HEK293 (cell line): ENCODE measurements around the gene FAM47C.
"Not testable (repeated sequence)": the region's sequence is repeated elsewhere in the genome, so short reads cannot be mapped to it uniquely, and the experiment has no call there.

Experiments used
- CTCF ChIA-PET: fragments of 350-600 bp; formaldehyde crosslinking; extraction: SDS; loops from one replicate; lab custom pipeline; 2021; ENCODE audit warnings: antibody characterized with exemption; lab: Yijun Ruan, JAX
- POLR2A ChIA-PET: fragments of 300-600 bp; formaldehyde crosslinking; extraction: SDS; loops from one replicate; lab custom pipeline; 2020; ENCODE audit warnings: antibody characterized with exemption, inconsistent platforms; lab: Yijun Ruan, JAX
- H3K27ac ChIP-seq: fragments of 200-500 bp; sonication (Bioruptor generic); 2 replicates; pipeline ENCODE4 v1.5.1; 2014; ENCODE audit warnings: low read depth, low read length, control low read depth, inconsistent platforms; ENCODE audit errors: extremely low read depth
- H3K36me3 ChIP-seq, 2 experiments: fragments of 200-500 bp in 1 of 2; sonication (Bioruptor generic) in 1 of 2; 1 replicate in 1 of 2; 2 replicates in 1 of 2; pipeline ENCODE4 v1.5.1; 2014 to 2017; ENCODE audit warnings: inconsistent platforms in 2 of 2, low read length in 2 of 2; ENCODE audit not compliant: control insufficient read depth in 2 of 2, insufficient read depth in 1 of 2
- H3K4me1 ChIP-seq: fragments of 200-500 bp; sonication (Bioruptor generic); 2 replicates; pipeline ENCODE4 v1.5.1; 2014; ENCODE audit warnings: mild to moderate bottlenecking, low read length, inconsistent platforms; ENCODE audit not compliant: control insufficient read depth, insufficient read depth
- H3K4me3 ChIP-seq: 2 replicates; pipeline ENCODE4 v1.5.1; 2011; ENCODE audit warnings: low read depth, mild to moderate bottlenecking, control low read depth, low read length, moderate library complexity
- H3K9me3 ChIP-seq: fragments of 200-500 bp; sonication (Bioruptor generic); 2 replicates; pipeline ENCODE4 v1.5.1; 2014; ENCODE audit warnings: low read depth, low read length, inconsistent platforms; ENCODE audit not compliant: control insufficient read depth, insufficient read depth
- BCL11A ChIP-seq: fragments of 450-650 bp; formaldehyde crosslinking; IDR thresholded peaks from 2 replicates; pipeline ENCODE4 v1.5.1; 2016; ENCODE audit warnings: low read depth, missing biosample characterization, missing genetic modification characterization
- ELK4 ChIP-seq: IDR thresholded peaks from 2 replicates; pipeline ENCODE4 v1.6.1; 2011; ENCODE audit warnings: mild to moderate bottlenecking, low read depth, low read length, borderline replicate concordance
- HIC1 ChIP-seq: fragments of 450-650 bp; formaldehyde crosslinking; IDR thresholded peaks from 2 replicates; pipeline ENCODE4 v1.5.1; 2016; ENCODE audit warnings: missing biosample characterization, missing genetic modification characterization
- IKZF3 ChIP-seq: fragments of 450-650 bp; IDR thresholded peaks from 2 replicates; pipeline ENCODE4 v1.5.0; 2018; ENCODE audit warnings: missing biosample characterization, mild to moderate bottlenecking, missing genetic modification characterization, moderate library complexity
- REPIN1 ChIP-seq: fragments of 450-650 bp; formaldehyde crosslinking; IDR thresholded peaks from 2 replicates; pipeline ENCODE4 v1.5.1; 2017; ENCODE audit warnings: missing biosample characterization, missing genetic modification characterization, low read depth
- SP3 ChIP-seq: fragments of 450-650 bp; formaldehyde crosslinking; IDR thresholded peaks from 2 replicates; pipeline ENCODE4 v1.5.1; 2016; ENCODE audit warnings: missing biosample characterization, missing genetic modification characterization
- WT1 ChIP-seq: fragments of 450-650 bp; formaldehyde crosslinking; IDR thresholded peaks from 2 replicates; pipeline ENCODE4 v1.5.1; 2016; ENCODE audit warnings: missing biosample characterization, missing genetic modification characterization
- ZBTB1 ChIP-seq: fragments of 450-650 bp; formaldehyde crosslinking; IDR thresholded peaks from 2 replicates; pipeline ENCODE4 v1.5.1; 2016; ENCODE audit warnings: missing biosample characterization, missing genetic modification characterization
- ZFP37 ChIP-seq: fragments of 450-650 bp; formaldehyde crosslinking; IDR thresholded peaks from 2 replicates; pipeline ENCODE4 v1.5.1; 2016; ENCODE audit warnings: missing biosample characterization, missing genetic modification characterization
- ZNF146 ChIP-seq: fragments of 450-650 bp; formaldehyde crosslinking; IDR thresholded peaks from 2 replicates; pipeline ENCODE4 v1.5.1; 2016; ENCODE audit warnings: missing biosample characterization, missing genetic modification characterization
- ZNF221 ChIP-seq: fragments of 450-650 bp; formaldehyde crosslinking; IDR thresholded peaks from 2 replicates; pipeline ENCODE4 v1.5.1; 2017; ENCODE audit warnings: missing biosample characterization, missing genetic modification characterization, borderline replicate concordance
- ZNF341 ChIP-seq: fragments of 450-650 bp; formaldehyde crosslinking; IDR thresholded peaks from 2 replicates; pipeline ENCODE4; 2016; ENCODE audit warnings: low read depth, missing biosample characterization, missing genetic modification characterization
- ZNF449 ChIP-seq: fragments of 450-650 bp; formaldehyde crosslinking; IDR thresholded peaks from 2 replicates; pipeline ENCODE4 v1.5.1; 2017; ENCODE audit warnings: missing biosample characterization, mild to moderate bottlenecking, missing genetic modification characterization, moderate library complexity
- ZNF48 ChIP-seq: fragments of 450-650 bp; formaldehyde crosslinking; IDR thresholded peaks from 2 replicates; pipeline ENCODE4 v1.5.1; 2016; ENCODE audit warnings: missing biosample characterization, missing genetic modification characterization
- ZNF530 ChIP-seq: fragments of 450-650 bp; formaldehyde crosslinking; IDR thresholded peaks from 2 replicates; pipeline ENCODE4 v1.5.1; 2016; ENCODE audit warnings: low read depth, missing biosample characterization, missing genetic modification characterization
- ZNF623 ChIP-seq: fragments of 450-650 bp; formaldehyde crosslinking; IDR thresholded peaks from 2 replicates; pipeline ENCODE4 v1.5.1; 2016; ENCODE audit warnings: missing biosample characterization, missing genetic modification characterization
- ZNF660 ChIP-seq: fragments of 450-650 bp; IDR thresholded peaks from 2 replicates; pipeline ENCODE4 v1.5.1; 2018; ENCODE audit warnings: missing biosample characterization, mild to moderate bottlenecking, missing genetic modification characterization
- ZNF704 ChIP-seq: fragments of 450-650 bp; formaldehyde crosslinking; IDR thresholded peaks from 2 replicates; pipeline ENCODE4 v1.5.1; 2016; ENCODE audit warnings: missing biosample characterization, missing genetic modification characterization
- ZSCAN4 ChIP-seq: fragments of 450-650 bp; formaldehyde crosslinking; IDR thresholded peaks from 2 replicates; pipeline ENCODE4 v1.5.1; 2017; ENCODE audit warnings: missing biosample characterization, missing genetic modification characterization

Gene FAM47C

GRCh38 chrX:37008182-37008581, at the start of gene FAM47C:
Gene FAM47C, plus strand, starts transcription at chrX:37008366. Its CDS starts 45 bp downstream, at chrX:37008411.
- POLR2A ChIA-PET, H3K9me3 ChIP-seq, H3K27ac ChIP-seq, H3K4me1 ChIP-seq, H3K4me3 ChIP-seq, H3K36me3 ChIP-seq, CTCF ChIA-PET: not testable (repeated sequence)

GRCh38 chrX:36961590-36961989, 46.6 kb upstream of the FAM47C start:
- Histone ChIP-seq H3K4me3 (no peak overlapping the region), H3K4me1 (no peaks in the 10 kb centered on the region), H3K36me3 (no peaks in the 10 kb centered on the region), H3K9me3 (no peaks in the 10 kb centered on the region), H3K27ac (no peak overlapping the region)
- POLR2A ChIA-PET = no interaction called here
- no peak for TF ChIP-seq ZNF146
- no peak for TF ChIP-seq IKZF3 (tag by site-specific recombination)
- TF ChIP-seq ZNF704 (tag by site-specific recombination) = no peak
- no peak for TF ChIP-seq ZNF449 (tag by site-specific recombination)
- TF ChIP-seq ZNF341 (tag by site-specific recombination) = no peak
- TF ChIP-seq ZNF530 (tag by site-specific recombination) = no peak
- TF ChIP-seq ZNF660 (tag by site-specific recombination) = no peak
- no peak for TF ChIP-seq ZBTB1 (tag by site-specific recombination)
- TF ChIP-seq BCL11A (tag by site-specific recombination) = no peak
- CTCF ChIA-PET = no interaction called here

GRCh38 chrX:36963069-36963808, 44.9 kb upstream of the FAM47C start:
- no peaks in the 10 kb centered on the region for H3K36me3 ChIP-seq
- H3K4me1 ChIP-seq = no peaks in the 10 kb centered on the region
- CTCF ChIA-PET = interaction anchor here (0.6 kb wide), 2 partner anchors 67 to 213 kb away, joined by 3 to 4 read pairs; no protein-coding TSS in a partner anchor
- H3K4me3 ChIP-seq = no peak overlapping the region
- H3K9me3 ChIP-seq = no peaks in the 10 kb centered on the region
- H3K27ac ChIP-seq = no peak overlapping the region
- POLR2A ChIA-PET = no interaction called here
- TF ChIP-seq ZNF48 (tag by site-specific recombination) (no peak), BCL11A (tag by site-specific recombination) (no peak), WT1 (tag by site-specific recombination) (no peak), SP3 (tag by site-specific recombination) (no peak), ZSCAN4 (tag by site-specific recombination) (no peak), ZFP37 (tag by site-specific recombination) (no peak), ZNF221 (tag by site-specific recombination) (no peak), HIC1 (tag by site-specific recombination) (no peak), REPIN1 (tag by site-specific recombination) (no peak), ELK4 (no peak), ZNF449 (tag by site-specific recombination) (no peak), ZNF623 (no peak)
